Smooth muscle cell of the brain vasculature (primary cell): ENCODE results near the gene SYT1.

Experiments used
- DNase-seq: peaks from one replicate; pipeline ENCODE4 v3.0.0-alpha.2; 2012; ENCODE audit warnings: low read depth, low spot score

The SYT1 gene

DNA sequence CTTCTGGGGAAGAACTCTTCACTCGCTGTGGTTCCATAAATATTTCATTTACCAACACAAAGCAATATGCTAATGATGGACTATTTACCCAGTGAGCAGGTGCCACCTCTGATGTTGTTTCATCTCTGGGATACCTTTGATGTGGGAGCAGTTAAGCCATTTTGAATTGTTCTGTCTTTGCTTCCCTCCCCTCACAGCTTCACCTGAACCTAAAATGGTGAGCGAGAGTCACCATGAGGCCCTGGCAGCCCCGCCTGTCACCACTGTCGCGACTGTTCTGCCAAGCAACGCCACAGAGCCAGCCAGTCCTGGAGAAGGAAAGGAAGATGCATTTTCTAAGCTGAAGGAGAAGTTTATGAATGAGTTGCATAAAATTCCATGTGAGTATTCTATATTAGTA lies 352.7 kb downstream of the SYT1 start:
- no peak for DNase-seq

DNA sequence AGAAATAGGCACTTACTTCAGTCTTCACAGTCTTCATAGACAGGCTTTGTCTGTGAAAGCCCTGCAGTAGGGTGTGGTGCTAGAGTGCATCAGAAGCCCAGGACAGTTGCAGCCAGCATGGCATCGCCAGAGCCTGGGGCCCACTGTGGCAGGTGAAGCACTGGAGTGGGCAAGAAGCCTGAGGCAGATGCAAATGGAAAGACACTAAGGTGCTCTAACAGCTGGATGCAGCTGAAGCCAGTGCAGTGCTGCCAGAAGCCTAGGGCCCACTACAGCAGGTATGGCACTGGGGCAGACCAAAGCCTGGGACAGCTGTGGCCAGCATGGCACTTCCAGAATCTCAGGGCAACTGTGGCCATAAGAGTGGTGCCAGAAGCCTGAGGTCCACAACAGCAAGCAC lies 358.6 kb downstream of the SYT1 start:
- no peak for DNase-seq

DNA sequence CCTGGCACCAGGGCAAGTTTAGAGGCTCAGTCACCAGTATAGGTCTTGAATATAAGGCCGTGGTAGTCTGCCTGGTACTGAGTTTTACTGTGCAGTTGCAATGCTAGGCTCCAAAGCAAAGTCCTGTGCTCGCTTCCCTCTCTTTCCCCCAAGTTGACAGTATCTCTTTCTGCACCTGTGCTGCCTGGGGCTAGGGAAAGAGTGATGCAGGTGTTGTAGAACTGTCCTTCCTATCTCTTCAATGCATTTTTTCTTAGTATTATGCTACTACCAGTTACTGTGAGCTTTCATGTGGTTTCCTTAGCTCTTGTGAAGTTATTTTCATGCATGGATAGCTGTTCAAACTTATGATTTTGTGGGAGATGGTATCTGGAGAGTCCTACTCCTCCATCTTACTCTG lies 359.2 kb downstream of the SYT1 start:
- DNase-seq = no peak

DNA sequence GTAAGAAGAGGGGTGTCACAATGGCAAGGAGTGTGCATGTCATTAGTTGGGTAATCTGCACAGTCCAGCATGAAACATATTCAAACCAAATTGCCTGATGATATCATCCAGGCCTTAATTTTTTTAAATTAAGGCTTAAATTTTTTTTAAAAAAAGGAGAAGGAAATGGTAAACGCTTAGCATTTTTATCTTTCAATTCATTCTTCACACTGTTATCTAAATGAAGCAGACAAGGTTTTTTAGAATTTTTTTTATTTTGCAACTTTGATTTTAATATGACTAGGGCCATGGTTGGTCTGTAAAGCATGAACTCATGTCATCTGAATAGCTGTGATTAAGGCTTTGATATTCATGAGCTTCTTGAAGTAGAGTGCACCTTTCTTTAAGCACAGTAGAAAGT lies 362.5 kb downstream of the SYT1 start:
- DNase-seq = no peak

DNA sequence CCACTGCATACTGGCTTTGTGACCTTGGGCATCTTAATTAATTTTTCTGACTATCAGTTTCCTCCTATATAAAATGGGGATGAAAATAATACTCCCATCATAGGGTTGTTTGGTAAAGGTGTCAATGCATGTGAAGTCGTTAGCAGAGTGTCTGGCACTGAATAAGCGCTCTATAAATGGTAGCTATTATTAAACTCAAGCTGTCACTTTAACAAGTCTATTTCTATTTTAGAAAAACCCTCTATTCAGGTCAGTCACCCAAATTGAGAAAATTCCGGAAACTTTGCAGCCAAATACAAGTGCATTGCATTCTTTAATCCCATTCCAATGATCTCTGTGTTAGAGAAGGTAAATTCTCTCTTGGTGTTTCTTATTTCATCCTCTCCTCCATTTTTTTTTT lies 363.1 kb downstream of the SYT1 start:
- DNase-seq = no peak

DNA sequence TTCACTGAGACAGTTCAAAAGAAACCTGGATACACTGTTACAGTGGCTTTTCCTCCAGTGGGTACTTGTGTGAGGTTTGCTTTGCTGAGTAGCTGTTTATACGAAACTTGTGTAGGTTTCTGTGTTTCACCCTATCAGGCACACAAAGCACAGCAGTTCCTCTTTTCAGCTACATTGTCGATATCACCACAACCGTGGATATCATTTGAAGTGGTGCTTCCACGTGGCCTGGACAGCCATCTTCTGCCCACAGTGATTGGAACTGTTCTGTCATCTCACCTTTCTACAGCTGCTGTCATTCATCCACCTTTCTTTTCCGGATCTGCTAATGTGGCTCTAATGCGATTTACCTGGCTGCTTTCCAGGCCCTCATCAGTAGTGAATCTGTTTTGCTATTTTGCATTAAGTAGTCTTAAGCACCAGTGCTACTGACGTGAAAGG lies 368.8 kb downstream of the SYT1 start:
- DNase-seq = no peak

DNA sequence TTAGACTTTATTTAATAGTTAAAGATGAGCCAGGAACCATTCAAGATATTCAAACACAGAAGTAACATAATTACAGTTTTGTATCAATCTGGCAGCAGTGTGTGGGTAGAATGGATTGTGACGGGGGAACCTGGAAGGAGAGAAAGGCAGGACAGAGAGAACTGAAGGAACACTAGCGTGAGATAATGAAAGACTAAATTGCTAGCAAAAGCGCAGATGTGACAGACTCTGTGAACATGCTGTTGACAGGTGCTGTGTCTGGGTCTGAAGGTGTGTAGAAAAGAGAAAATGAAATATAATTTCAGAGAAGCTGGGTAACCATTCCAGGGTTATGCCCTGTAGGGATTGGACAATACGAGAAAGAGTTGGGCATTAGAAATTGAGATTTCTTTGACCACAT lies 372.3 kb downstream of the SYT1 start:
- DNase-seq = no peak

DNA sequence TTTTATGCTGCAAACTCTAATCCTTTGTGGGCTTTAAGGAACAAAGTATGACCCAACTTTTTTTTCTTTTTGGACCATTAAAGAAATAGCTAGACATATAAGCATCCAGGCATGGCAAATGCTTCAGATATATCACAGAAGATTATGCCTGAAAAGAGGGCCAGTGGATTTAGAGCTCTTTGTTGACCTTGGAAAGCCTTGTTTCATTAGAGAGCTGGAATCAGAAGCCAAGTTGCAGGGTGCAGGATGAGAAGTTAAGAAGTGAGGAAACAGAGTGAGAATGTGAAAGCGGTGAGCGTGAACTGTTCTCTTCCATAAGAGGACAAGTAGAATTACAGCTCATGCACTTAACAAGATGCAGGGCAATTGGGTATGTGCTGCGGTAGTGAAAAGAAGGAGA lies 373.7 kb downstream of the SYT1 start:
- no peak for DNase-seq

DNA sequence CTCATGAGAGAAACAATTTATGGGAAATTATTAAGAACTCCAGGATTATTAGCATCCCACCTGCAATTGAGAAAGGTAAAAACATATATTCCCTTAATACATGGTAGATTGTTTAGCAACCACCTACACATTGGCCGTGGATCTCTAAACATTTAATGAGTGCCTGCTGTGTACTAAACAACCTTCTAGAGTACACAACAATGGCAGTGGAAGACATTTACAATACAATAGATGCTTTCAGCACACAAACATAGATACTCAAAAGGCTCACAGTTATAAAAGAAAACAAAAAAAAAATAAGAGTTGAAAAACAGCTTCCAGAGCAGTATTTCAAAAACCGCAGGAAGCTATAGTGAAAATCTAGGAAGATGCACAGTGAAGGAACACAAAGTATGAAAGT lies 382.9 kb downstream of the SYT1 start:
- DNase-seq = no peak

DNA sequence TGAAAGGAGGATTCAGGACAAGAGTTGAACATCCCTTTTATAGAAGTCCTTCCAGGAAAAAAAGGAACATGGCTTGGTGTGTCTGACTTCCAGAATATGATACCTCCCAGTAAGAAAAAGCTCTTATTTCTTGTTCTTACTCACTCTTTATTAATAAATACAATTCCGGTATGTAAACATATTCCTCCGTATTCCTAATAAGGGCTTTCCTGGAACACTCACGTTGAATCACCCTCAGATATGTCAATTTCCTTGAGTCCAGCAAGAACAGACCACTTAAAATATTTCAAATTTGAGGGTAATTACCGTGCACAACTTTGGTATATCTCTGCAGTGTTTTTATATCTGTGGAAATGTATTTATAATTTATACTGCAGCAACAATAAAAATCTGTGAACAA lies 385.6 kb downstream of the SYT1 start:
- DNase-seq = no peak

DNA sequence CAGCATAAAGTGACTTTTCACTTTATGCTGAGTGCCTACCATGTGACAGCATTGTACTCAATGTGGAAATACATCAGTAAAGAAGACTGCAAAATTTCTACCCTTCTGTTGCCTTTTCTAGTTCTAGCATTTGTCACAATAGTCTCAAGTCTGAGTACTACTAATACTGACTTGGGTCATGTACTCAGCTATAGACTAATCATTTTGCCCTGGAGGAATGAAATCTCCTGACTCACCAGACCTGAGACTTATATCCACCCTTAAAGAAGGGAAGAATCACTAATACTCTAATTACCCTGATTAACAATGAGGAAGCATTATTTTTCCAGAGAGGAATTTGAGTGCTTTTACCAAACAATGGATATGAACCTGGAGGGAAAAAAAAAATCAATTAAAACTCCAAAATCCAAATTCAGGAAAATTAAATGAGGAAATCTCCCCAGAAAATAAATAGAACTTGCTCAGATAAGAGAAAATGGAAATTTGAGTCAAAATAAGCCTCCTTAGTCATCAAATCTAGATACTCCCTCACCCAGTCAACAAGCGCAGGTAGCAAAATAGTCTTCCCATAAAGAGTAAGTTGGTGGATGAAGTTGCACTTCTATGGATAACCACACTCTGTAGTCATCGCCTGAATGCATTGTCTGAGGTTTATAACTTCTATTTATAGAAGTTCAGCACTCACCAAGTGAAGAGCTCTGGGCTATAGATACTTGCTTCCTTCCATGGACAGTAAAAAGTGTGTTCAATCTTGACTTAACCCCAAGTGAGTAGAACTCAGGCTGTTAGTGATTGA lies 386.6 kb downstream of the SYT1 start:
- no peak for DNase-seq

DNA sequence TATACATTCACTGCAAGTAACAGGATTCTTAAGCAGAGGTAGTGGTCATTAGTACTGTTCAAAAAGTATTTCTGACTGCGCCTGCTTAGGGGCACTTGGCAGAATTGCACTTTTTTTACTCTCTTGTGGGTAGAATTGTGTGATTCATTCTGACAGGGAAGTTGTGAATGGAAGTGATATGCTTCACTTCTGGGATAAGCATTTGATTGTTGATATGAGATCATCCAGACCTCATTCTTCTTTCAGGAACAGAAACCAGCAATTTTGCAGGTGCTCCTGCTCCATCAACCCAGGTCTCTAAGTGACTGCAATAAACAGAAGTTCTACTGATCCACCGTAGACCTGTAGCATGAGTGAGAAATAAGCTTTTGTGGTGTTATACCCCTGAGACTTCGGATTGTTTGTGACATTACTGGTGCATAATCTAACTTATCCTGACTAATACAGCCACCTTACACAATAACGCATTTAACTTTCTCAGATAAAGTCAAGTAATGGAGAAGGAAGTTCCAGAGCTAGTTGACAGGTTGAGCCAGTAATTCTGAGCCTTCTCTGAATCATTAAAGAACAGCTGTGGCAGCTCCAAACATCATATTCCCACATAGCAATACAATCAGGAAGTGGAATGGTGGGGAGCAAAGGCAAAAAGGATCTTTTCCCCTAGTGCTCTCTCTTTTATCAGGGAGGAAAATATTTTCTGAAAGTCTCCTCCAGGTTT lies 387.9 kb downstream of the SYT1 start:
- no peak for DNase-seq

DNA sequence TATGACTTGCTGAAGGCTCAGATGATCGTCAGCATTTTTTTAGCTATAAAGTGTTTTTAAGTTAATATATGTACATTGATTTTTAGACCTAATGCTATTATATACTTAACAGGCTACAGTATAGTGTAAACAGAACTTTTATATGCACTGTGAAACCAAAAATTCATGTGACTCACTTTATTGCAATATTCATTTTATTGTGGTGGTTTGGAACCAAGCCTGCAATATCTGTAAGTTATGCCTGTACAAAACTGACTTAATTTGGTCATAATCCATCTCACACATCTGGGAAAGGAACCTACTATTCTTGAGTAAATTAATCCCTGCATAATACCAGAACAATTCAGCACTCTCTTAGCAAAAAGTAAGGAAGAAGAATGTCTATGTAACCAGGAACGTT lies 390.7 kb downstream of the SYT1 start:
- no peak for DNase-seq

DNA sequence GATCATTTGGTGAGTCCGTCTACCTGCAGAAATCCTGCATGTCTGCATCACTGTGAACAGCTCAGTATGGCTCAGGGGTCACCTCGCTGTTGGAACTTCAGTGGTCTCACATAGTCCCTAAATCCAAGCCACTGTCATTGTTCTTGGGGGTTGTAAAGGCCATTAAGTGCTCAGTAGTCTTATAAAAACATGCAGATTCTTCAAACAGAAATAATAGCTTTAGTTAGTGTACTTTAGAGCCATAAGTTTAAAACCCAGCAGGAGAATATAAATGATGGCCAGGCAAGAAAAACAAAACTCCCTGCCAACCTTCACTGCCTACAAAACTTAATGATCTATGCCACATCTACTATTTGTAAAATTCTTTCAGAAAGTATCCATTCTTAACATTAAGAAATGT lies 396.3 kb downstream of the SYT1 start:
- DNase-seq = no peak

DNA sequence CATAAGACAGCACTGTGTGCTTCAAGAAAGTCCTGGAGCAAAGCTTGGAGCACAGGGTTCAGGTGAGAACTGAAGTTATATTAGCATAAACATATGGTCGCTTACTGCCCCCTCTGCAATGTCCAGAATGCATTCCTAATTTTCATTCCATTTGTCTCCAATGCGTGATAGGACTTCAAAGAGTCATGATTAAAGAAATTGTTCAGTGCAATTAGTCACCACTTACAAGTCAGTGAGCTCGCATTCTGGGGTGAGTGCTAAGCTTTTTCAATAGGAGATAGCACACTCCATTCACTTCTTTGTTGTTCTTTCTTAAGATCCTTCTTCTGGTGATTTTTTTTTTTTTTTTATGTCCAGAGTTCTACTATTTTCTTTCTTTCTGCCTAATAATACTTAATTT lies 398.4 kb downstream of the SYT1 start:
- no peak for DNase-seq

DNA sequence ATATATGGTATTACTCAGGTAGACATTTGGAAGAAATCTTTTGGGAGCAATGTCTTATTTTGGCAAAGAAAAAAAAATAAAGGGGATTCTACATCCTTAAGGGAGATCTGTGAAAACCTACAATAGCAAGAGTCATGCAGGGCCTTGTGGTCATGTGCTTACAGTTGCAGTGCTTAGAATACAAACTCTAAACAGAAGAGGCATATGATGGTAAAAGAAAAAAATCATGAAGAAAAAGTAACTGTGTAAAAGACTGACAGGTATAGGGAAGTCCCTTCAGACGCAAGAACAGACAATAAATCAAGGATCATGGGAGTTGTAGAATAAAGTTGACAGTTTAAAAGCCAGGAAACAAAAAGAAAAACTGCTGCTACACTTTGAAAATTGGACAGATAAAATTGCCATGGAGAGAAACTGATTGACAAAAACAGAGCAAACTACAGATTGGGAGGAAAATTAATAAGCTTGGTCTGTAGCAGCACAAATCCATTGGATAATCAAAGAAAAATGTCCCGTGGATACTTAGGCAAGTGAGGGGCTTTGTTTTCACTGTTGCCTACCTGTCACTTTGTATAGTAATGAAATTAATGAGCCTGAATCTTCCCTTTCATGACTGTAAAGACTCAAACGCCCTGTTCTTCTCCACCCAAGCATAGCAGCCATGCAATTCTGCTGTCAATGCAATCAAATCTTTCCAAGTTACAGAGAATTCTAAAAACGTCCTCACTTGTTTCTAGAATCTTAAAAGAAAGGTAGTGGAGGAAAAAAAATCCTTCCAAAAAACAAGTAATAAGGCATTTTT lies 402.0 kb downstream of the SYT1 start:
- DNase-seq = no peak

DNA sequence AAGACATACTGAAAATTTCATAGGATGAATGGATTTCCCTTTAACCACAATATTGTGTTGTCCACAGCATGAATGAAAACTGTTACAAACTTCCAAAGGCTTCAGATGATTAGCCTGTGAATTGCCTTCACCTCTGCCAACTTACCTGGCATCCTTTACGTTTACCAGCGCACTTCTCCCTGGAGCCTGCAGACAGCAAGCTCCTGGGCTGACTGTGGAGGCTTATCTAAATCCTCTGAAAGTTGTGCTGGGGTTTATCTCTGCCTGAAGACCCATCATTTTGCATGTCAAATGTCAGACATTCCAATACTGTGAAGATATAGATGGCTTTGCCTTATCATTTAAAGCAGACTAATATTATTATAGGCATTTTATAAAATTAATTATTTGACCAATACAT lies 403.0 kb downstream of the SYT1 start:
- no peak for DNase-seq

DNA sequence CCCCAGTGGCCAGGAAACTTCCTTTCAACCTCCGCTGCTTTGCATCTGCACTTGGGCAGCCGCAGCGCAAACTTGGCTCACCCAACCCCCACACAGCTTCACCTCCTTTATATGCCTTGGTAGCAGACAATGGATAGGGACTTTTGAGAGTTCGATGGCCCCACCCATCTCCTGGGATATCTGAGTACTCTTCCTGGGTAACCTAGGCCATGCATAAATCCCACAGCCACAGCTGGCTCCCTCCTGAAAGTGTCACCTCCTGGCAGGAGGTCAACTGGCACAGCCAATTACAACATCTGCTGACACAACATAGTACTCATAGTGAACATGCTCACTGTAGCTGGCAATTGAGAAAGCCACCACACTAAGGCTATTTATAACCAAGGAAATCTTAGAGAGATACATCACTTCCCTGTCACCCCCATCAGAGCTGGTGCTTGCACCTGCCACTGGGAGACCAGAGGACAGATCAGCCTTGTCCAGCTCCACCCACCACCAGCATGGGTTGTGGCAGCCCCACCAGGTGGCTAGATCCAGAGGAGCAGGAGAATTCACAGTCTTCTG lies 410.0 kb downstream of the SYT1 start:
- no peak for DNase-seq

DNA sequence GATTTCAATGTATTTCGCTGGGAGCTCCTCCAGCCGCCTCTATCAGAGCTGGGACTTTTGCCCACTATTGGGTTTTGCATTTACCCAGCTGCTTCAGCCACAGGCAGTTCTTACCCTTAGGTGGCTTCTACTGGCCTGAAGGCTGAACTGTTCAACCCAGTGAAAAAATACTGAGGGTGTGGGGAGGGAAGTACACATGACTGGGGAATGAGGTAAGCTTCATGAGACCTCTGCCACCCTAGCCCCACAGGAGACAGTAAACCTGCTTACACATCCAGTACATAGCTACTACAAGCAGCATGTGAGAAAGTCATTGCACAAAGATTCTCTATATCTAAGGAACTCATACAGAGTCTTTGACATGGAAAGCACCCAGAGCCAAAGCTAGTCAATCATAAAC lies 411.1 kb downstream of the SYT1 start:
- peak; percentile 23 for DNase-seq

DNA sequence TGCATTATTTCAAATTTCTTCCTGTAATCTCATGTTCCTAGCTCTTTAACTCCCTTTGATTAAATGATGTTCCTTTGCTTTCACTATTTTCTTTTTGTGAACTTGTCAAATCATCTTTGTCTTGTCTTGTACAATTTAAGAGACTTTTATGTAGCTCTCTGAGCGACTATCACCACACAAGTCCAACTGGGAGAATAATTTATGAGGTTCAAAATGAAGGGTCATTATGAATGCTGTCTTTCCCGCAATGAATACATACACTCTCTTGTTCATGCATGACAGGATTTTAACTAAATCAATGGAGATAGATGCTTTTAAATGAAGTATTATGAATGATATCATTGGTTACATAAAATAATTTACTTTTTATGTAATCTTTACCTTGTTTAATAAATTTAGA lies 418.8 kb downstream of the SYT1 start:
- no peak for DNase-seq

DNA sequence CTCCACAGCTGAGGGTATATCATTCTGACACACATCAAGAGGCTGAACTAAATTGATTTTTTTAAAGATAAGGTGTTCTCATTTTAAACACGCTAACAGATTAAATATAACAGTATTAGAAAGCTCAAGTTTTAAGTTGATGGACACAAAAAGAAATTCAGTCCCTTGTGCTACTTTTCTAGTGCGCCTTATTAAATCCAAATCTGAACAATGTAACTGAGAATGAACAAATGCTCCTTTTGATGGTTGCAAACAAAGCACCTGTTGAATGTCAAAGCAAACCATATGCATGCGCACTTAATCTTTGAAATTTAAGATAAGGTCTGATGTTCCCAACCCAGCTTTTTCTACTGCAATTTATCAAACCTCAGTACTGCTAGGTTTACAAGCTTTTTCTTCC lies 424.3 kb downstream of the SYT1 start:
- DNase-seq = no peak

DNA sequence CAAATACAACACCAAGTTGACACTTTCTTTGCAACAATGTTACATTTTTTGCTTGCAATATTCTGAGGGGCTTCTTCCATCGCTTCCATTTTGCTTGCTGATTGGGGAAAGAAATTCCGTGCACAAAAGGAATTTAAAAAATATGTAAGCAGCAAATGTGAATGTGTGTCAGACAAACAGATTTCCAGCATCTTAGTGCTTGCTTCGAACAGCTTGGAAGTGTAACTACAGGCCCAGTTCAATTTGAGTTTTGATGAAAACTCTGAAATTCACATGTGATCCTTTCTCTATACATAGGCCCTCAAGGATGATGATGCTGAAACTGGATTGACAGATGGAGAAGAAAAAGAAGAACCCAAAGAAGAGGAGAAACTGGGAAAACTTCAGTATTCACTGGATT lies 427.1 kb downstream of the SYT1 start:
- DNase-seq = no peak
